HepG2 (cell line): ENCODE measurements around the gene CARHSP1. TPM values are rescaled to one million over a fixed set of nuclear protein-coding genes. Genes with fewer than 3 reads are reported as not detected.

Experiments
- ATAC-seq: fragments of 200-7000 bp; cut with Tn5 transposase; 3 replicates; pipeline ENCODE4 v1.9.1; 2020; ENCODE audit warnings: mild to moderate bottlenecking, moderate library complexity
- BruUV-seq: library from RNA; stranded (reverse); fragments of 400-500 nt; replicated peaks from 2 replicates; lab custom pipeline; 2021; lab: Mats Ljungman, UMichigan
- CTCF ChIA-PET: fragments of 300-600 bp; formaldehyde crosslinking; extraction: SDS; loops from one replicate; lab custom pipeline; 2021; ENCODE audit warnings: low total read pairs, inconsistent platforms, low intra/inter-chr PET ratio; lab: Yijun Ruan, JAX
- POLR2A ChIA-PET: fragments of 350-600 bp; sonication (Branson Sonifier 250); formaldehyde crosslinking; loops from one replicate; lab custom pipeline; 2020; ENCODE audit warnings: antibody characterized with exemption, inconsistent platforms; lab: Yijun Ruan, JAX
- DNase-seq: peaks from one replicate; pipeline ENCODE4 v3.0.0-alpha.2; 2015; ENCODE audit warnings: low spot score
- FAIRE-seq: peaks from 3 replicates; lab custom pipeline; 2011; peaks lifted over from hg19 to GRCh38; lab: Jason Lieb, UNC
- H2AFZ ChIP-seq: one replicate; pipeline ENCODE4 v1.6.1; 2011; ENCODE audit warnings: low read length, inconsistent platforms
- H3K27ac ChIP-seq: fragments of 300-600 bp; 3 replicates; pipeline ENCODE4 v1.8.0; 2011; ENCODE audit warnings: mixed run types, mild to moderate bottlenecking, mixed read lengths, low read length, inconsistent platforms; ENCODE audit not compliant: insufficient read depth; ENCODE audit errors: extremely low read length
- H3K27me3 ChIP-seq, 2 experiments: fragments of 200-600 bp in 1 of 2; 2 replicates in 1 of 2; 3 replicates in 1 of 2; pipeline versions ENCODE4 v1.6.0 to v1.8.0; 2011; ENCODE audit warnings: low read length in 2 of 2, mild to moderate bottlenecking in 2 of 2, moderate library complexity in 2 of 2, inconsistent platforms in 1 of 2; ENCODE audit not compliant: insufficient read depth in 2 of 2, control insufficient read depth in 1 of 2
- H3K36me3 ChIP-seq, 2 experiments: fragments of 200-600 bp in 1 of 2; replicated peaks in 1 of 2; 2 replicates in 1 of 2; 3 replicates in 1 of 2; pipeline versions ENCODE4 v1.5.1 to v1.8.0; 2011; ENCODE audit warnings: low read length in 2 of 2, inconsistent platforms in 1 of 2; ENCODE audit not compliant: insufficient read depth in 2 of 2, control insufficient read depth in 1 of 2
- H3K4me1 ChIP-seq: 2 replicates; pipeline ENCODE4 v1.5.1; 2012; ENCODE audit warnings: low read length, inconsistent platforms; ENCODE audit not compliant: insufficient read depth
- H3K4me2 ChIP-seq: 2 replicates; pipeline ENCODE4 v1.6.0; 2011; ENCODE audit warnings: low read depth, low read length, inconsistent platforms
- H3K4me3 ChIP-seq, 3 experiments: fragments of 200-600 bp in 1 of 3; sonication (generic), shearing (Covaris generic) in 1 of 3; replicated peaks in 1 of 3; 2 replicates each; pipeline ENCODE4 v1.5.1; 2011 to 2016; ENCODE audit warnings: low read length in 3 of 3, inconsistent platforms in 2 of 3, low read depth in 2 of 3, mild to moderate bottlenecking in 2 of 3, control low read depth in 1 of 3, mixed read lengths in 1 of 3; ENCODE audit not compliant: insufficient read depth in 1 of 3
- H3K79me2 ChIP-seq: one replicate; pipeline ENCODE4 v1.6.1; 2011; ENCODE audit warnings: low read length, inconsistent platforms; ENCODE audit not compliant: insufficient read depth
- H3K9ac ChIP-seq: 2 replicates; pipeline ENCODE4 v1.6.0; 2011; ENCODE audit warnings: mild to moderate bottlenecking, low read depth, low read length, inconsistent platforms; ENCODE audit not compliant: insufficient read depth
- H3K9me3 ChIP-seq: 2 replicates; pipeline ENCODE4 v1.5.1; 2012; ENCODE audit warnings: mild to moderate bottlenecking, low read length
- H4K20me1 ChIP-seq: 2 replicates; pipeline ENCODE4 v1.6.0; 2011; ENCODE audit warnings: inconsistent platforms, mild to moderate bottlenecking, low read length, moderate library complexity; ENCODE audit not compliant: insufficient read depth
- FLYWCH1 ChIP-seq: sonication (generic); formaldehyde crosslinking; IDR thresholded peaks from 2 replicates; pipeline ENCODE4 v1.8.1; 2023; ENCODE audit warnings: mild to moderate bottlenecking, missing genetic modification reagents
- HDAC2 ChIP-seq: sonication (generic); formaldehyde crosslinking; IDR thresholded peaks from 2 replicates; pipeline ENCODE4 v1.4.0; 2020; ENCODE audit warnings: missing genetic modification reagents
- NPAS2 ChIP-seq: sonication (generic); formaldehyde crosslinking; IDR thresholded peaks from 2 replicates; pipeline ENCODE4 v1.8.0; 2022; ENCODE audit warnings: mild to moderate bottlenecking, missing genetic modification reagents, borderline replicate concordance
- POLR2G ChIP-seq: fragments of 200-400 bp; formaldehyde crosslinking; IDR thresholded peaks from 2 replicates; pipeline ENCODE4 v1.6.1; 2018; ENCODE audit warnings: mild to moderate bottlenecking, low read depth, low read length, moderate library complexity
- RBM22 ChIP-seq: fragments of 200-400 bp; formaldehyde crosslinking; optimal IDR thresholded peaks from 2 replicates; pipeline ENCODE3; 2017; ENCODE audit warnings: mild to moderate bottlenecking, low read length, moderate library complexity
- ZNF121 ChIP-seq: sonication (generic); formaldehyde crosslinking; IDR thresholded peaks from 2 replicates; pipeline ENCODE4 v1.5.0; 2020; ENCODE audit warnings: mild to moderate bottlenecking, missing genetic modification reagents
- ZNF432 ChIP-seq: sonication (generic); formaldehyde crosslinking; IDR thresholded peaks from 2 replicates; pipeline ENCODE4 v1.5.0; 2020; ENCODE audit warnings: missing genetic modification reagents, mild to moderate bottlenecking, borderline replicate concordance
- ZNF776 ChIP-seq: sonication (generic); formaldehyde crosslinking; IDR thresholded peaks from 2 replicates; pipeline ENCODE4 v1.4.0; 2020; ENCODE audit warnings: mild to moderate bottlenecking, missing genetic modification reagents
- ZNF777 ChIP-seq: sonication (generic); formaldehyde crosslinking; IDR thresholded peaks from 2 replicates; pipeline ENCODE4 v1.4.0; 2020; ENCODE audit warnings: missing genetic modification reagents
- ZNF83 ChIP-seq: sonication (generic); formaldehyde crosslinking; IDR thresholded peaks from 2 replicates; pipeline ENCODE4 v1.4.0; 2020; ENCODE audit warnings: missing genetic modification reagents, mild to moderate bottlenecking, borderline replicate concordance
- ZNF841 ChIP-seq: sonication (generic); formaldehyde crosslinking; IDR thresholded peaks from 2 replicates; pipeline ENCODE4 v1.8.1; 2023; ENCODE audit warnings: missing genetic modification reagents, borderline replicate concordance
- WGBS: methylation state at CpG from one replicate; pipeline ENCODE4 v1.1.6; 2017; ENCODE audit warnings: low lambda C conversion rate; 5-methylcytosine and 5-hydroxymethylcytosine counted together
- in situ Hi-C: cut with HindIII; loops from 2 replicates; pipeline ENCODE4 v1.10.0; 2017; ENCODE audit warnings: low pct_unique_long_range_greater_than_20kb; ENCODE audit not compliant: extremely low pct_ligation_motif_present
- intact Hi-C: fragments of 100-400 bp; cut with micrococcal nuclease; formaldehyde crosslinking; loops from one replicate; pipeline ENCODE4 v1.10.0; 2022; ENCODE audit not compliant: unreplicated experiment
- polyA plus RNA-seq, 8 experiments: library from polyadenylated mRNA; depleted of rRNA in 3 of 8; stranded (reverse) in 7 of 8; unstranded in 1 of 8; fragments of >200 nt; fragmentation: Illumina TruSeq in 4 of 8; extraction: Trizol in 4 of 8; gene quantifications; 2 replicates each; pipeline versions ENCODE4 v1.2.1 to v1.2.3, GENCODE V29; 2011 to 2016; ENCODE audit warnings: low read depth in 4 of 8, missing spikeins in 1 of 8, mixed read lengths in 1 of 8; ENCODE audit not compliant: insufficient read depth in 1 of 8
- total RNA-seq, 5 experiments: library from RNA; depleted of rRNA; stranded (reverse); fragments of >200 nt; fragmentation: Illumina TruSeq; extraction: Trizol; gene quantifications; 2 replicates each; pipeline ENCODE4 v1.2.3, GENCODE V29; 2016; ENCODE audit warnings: low read depth in 1 of 5
- TF ChIP-seq, protein P1 (sequence below): sonication (generic); formaldehyde crosslinking; IDR thresholded peaks from 2 replicates; pipeline ENCODE4 v1.4.0; 2020; ENCODE audit warnings: missing genetic modification reagents; ENCODE audit errors: not compliant biosample characterization

CARHSP1 gene
- total and polyA plus RNA-seq, 2 of the 13 experiments (the other 11 are each of a cell fraction or from before 2014, with no cell fraction given) = 173 to 345 TPM

DNA sequence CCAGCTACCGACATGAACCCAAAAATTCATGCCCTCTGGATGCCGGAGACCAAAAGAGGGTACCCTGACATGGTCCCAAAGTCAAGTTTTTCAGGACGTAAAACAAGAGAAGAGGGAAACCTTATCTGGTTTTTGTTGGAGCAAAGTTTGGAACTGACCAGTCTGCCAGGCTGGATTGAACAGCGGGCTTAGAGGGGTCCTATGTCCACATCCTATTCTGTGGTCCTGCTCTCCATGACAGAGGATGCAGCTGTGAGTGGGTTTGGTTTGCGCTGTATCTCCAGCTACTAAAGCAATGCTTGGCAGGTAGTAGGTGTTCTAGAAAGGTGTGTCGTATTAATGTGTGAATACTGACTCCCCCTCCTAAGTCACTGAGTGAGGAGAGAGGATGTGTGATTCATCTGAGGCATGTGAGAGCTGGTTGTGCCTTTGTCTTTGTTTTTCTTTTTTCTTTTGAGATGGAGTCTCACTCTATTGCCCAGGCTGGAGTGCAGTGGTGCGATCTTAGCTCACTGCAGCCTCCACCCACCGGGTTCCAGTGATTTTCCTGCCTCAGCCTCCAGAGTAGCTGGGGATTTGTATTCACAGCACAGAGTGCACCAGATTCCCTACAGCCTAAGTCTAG is 40.2 kb downstream of the CARHSP1 start:
- ChIA-PET CTCF (no interaction called here), POLR2A (interaction anchor here (0.8 to 1.2 kb wide), 3 partner anchors 9 to 35 kb away, joined by 3 to 4 read pairs (median 3); no protein-coding TSS in a partner anchor)
- H2AFZ ChIP-seq = no peak overlapping the region
- ATAC-seq (no peak; the same call in 2 of the 3 replicates), DNase-seq (no peak), FAIRE-seq (no peak)
- no peaks in the 10 kb centered on the region for H3K4me1 ChIP-seq
- H3K4me2 ChIP-seq = no peak overlapping the region
- H3K9ac ChIP-seq = no peak overlapping the region
- no peaks in the 10 kb centered on the region for H3K9me3 ChIP-seq
- TF ChIP-seq, protein P1, sequence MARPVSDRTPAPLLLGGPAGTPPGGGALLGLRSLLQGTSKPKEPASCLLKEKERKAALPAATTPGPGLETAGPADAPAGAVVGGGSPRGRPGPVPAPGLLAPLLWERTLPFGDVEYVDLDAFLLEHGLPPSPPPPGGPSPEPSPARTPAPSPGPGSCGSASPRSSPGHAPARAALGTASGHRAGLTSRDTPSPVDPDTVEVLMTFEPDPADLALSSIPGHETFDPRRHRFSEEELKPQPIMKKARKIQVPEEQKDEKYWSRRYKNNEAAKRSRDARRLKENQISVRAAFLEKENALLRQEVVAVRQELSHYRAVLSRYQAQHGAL (CRISPR knock-in tag) = no peak
- TF ChIP-seq FLYWCH1 (CRISPR knock-in tag) (no peak), ZNF777 (CRISPR knock-in tag) (no peak), ZNF776 (no peak), ZNF121 (0 out of 2 replicates have a peak, but pooled peaks have one; percentile 8), POLR2G (peak; percentile 41; the same call in 1 of the 2 replicates), RBM22 (peak; percentile 91), HDAC2 (CRISPR knock-in tag) (no peak), ZNF83 (CRISPR knock-in tag) (no peak), ZNF841 (no peak), ZNF432 (no peak), NPAS2 (CRISPR knock-in tag) (no peak)
- peaks cover 17% of the 10 kb centered on the region for H3K79me2 ChIP-seq
- peaks cover 36 to 70% of the 10 kb centered on the region in 2 experiments for H3K36me3 ChIP-seq
- intact Hi-C loops (no loop called here), in situ Hi-C loops (no loop called here)
- H3K27me3 ChIP-seq = no peaks in the 10 kb centered on the region
- H3K27ac ChIP-seq = no peak overlapping the region
- peaks cover 12% of the 10 kb centered on the region for H4K20me1 ChIP-seq
- no peak overlapping the region for H3K4me3 ChIP-seq
- over 99% methylated on average over 8 of the region's 8 CpGs for WGBS
- BruUV-seq = no TSS peak
